Measurements from ENCODE around the gene COTL1.

DNA sequence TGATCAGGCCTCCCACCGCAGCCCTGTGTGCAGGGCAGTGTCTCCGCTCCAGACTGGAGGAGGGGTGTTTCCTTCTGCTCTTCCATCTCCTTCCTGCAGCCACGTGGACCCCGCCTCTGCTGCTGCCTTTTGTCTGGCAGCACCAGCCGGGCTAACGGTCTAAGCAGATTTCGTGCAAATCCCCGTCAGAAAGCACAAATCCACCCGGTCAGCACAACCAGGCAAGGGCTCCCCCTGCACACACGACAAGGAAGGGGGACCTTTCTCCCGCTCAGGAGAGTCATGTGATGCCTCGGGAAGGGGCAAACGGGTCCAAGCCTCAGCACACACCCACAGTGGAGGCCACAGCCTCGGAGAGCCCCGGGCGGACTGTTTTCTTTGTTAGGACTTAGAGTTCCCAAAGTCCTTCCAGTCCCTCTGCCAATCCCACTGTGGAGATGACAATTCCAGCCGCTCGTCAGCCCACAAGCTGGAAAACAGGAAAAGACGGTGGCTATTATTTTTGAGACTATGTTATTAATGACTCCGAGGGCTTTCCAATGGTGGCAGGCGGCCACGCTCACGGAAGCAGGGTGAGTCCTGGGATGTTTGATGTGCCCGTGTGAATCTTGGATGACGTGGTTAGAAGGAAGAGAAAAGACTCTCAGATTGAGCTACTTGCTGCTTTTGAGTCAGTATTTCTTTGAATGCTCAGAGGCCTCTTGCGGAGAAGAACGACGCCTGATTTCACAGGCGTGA is 90.9 kb downstream of the COTL1 start:
- no peak for TF ChIP-seq SMC3 (IDR thresholded peaks at IDR 0.05; ENCODE audit: low read length)
- no peak for TF ChIP-seq TBP (CRISPR knock-in tag; IDR thresholded peaks at IDR 0.05)
- TF ChIP-seq, protein P1, sequence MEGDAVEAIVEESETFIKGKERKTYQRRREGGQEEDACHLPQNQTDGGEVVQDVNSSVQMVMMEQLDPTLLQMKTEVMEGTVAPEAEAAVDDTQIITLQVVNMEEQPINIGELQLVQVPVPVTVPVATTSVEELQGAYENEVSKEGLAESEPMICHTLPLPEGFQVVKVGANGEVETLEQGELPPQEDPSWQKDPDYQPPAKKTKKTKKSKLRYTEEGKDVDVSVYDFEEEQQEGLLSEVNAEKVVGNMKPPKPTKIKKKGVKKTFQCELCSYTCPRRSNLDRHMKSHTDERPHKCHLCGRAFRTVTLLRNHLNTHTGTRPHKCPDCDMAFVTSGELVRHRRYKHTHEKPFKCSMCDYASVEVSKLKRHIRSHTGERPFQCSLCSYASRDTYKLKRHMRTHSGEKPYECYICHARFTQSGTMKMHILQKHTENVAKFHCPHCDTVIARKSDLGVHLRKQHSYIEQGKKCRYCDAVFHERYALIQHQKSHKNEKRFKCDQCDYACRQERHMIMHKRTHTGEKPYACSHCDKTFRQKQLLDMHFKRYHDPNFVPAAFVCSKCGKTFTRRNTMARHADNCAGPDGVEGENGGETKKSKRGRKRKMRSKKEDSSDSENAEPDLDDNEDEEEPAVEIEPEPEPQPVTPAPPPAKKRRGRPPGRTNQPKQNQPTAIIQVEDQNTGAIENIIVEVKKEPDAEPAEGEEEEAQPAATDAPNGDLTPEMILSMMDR (CRISPR knock-in tag; IDR thresholded peaks at IDR 0.05), result no peak
- TF ChIP-seq, protein P2, sequence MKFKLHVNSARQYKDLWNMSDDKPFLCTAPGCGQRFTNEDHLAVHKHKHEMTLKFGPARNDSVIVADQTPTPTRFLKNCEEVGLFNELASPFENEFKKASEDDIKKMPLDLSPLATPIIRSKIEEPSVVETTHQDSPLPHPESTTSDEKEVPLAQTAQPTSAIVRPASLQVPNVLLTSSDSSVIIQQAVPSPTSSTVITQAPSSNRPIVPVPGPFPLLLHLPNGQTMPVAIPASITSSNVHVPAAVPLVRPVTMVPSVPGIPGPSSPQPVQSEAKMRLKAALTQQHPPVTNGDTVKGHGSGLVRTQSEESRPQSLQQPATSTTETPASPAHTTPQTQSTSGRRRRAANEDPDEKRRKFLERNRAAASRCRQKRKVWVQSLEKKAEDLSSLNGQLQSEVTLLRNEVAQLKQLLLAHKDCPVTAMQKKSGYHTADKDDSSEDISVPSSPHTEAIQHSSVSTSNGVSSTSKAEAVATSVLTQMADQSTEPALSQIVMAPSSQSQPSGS (CRISPR knock-in tag; IDR thresholded peaks at IDR 0.05), result no peak
